K562 (cell line): Measurements from ENCODE around the gene GTF3C1. TPM values are rescaled to one million over a fixed set of nuclear protein-coding genes. Genes with fewer than 3 reads are reported as not detected.

Experiments
- ATAC-seq: fragments of 200-7000 bp; cut with Tn5 transposase; 3 replicates; pipeline ENCODE4 v1.9.1; 2020; ENCODE audit warnings: moderate library complexity
- BruUV-seq: library from RNA; stranded (reverse); fragments of 400-500 nt; replicated peaks from 2 replicates; lab custom pipeline; 2021; lab: Mats Ljungman, UMichigan
- CTCF ChIA-PET: fragments of 300-600 bp; formaldehyde crosslinking; extraction: SDS; loops from one replicate; lab custom pipeline; 2021; ENCODE audit warnings: low intra/inter-chr PET ratio; lab: Yijun Ruan, JAX
- POLR2A ChIA-PET: fragments of 300-600, 350-650 bp; sonication (Branson Sonifier 250); formaldehyde crosslinking; extraction: SDS; loops from one replicate; lab custom pipeline; 2021; ENCODE audit warnings: antibody characterized with exemption, inconsistent platforms; lab: Yijun Ruan, JAX
- DNase-seq, 4 experiments: peaks; one replicate each; pipeline versions ENCODE4 v3.0.0 to v3.0.0-alpha.2; 2011 to 2018; ENCODE audit warnings: low spot score in 3 of 4, mixed read lengths in 3 of 4; ENCODE audit errors: extremely low read depth in 1 of 4
- FAIRE-seq: peaks from 2 replicates; lab custom pipeline; 2011; peaks lifted over from hg19 to GRCh38; lab: Jason Lieb, UNC
- H2AFZ ChIP-seq: 2 replicates; pipeline ENCODE4 v1.6.0; 2011; ENCODE audit warnings: low read depth, low read length, control low read depth, inconsistent platforms
- H3K27ac ChIP-seq: fragments of 200-600 bp; 3 replicates; pipeline ENCODE4 v1.8.0; 2011; ENCODE audit warnings: low read depth, mild to moderate bottlenecking, control low read depth, inconsistent platforms, low read length, moderate library complexity, mixed read lengths; ENCODE audit errors: extremely low read depth
- H3K27me3 ChIP-seq, 2 experiments: fragments of 300-600 bp in 1 of 2; 2 replicates in 1 of 2; 3 replicates in 1 of 2; pipeline versions ENCODE4 v1.6.0 to v1.8.0; 2011; ENCODE audit warnings: inconsistent platforms in 2 of 2, low read length in 2 of 2, mild to moderate bottlenecking in 1 of 2, mixed read lengths in 1 of 2, moderate library complexity in 1 of 2; ENCODE audit not compliant: control insufficient read depth in 2 of 2, insufficient read depth in 2 of 2
- H3K36me3 ChIP-seq: fragments of 300-600 bp; 3 replicates; pipeline ENCODE4 v1.8.0; 2011; ENCODE audit warnings: mild to moderate bottlenecking, low read length, inconsistent platforms; ENCODE audit not compliant: control insufficient read depth, insufficient read depth
- H3K4me1 ChIP-seq, 2 experiments: fragments of 200-600 bp in 1 of 2; replicated peaks in 1 of 2; 2 replicates in 1 of 2; 3 replicates in 1 of 2; pipeline versions ENCODE4 v1.5.1 to v1.8.0; 2011; ENCODE audit warnings: inconsistent platforms in 2 of 2, low read length in 2 of 2, mild to moderate bottlenecking in 1 of 2, mixed read lengths in 1 of 2, moderate library complexity in 1 of 2; ENCODE audit not compliant: control insufficient read depth in 2 of 2, insufficient read depth in 2 of 2
- H3K4me2 ChIP-seq: 2 replicates; pipeline ENCODE4 v1.6.1; 2011; ENCODE audit warnings: low read length, control low read depth, inconsistent platforms, mixed read lengths; ENCODE audit not compliant: insufficient read depth
- H3K4me3 ChIP-seq: fragments of 200-600 bp; sonication (generic), shearing (Covaris generic); 2 replicates; pipeline ENCODE4 v1.5.1; 2016; ENCODE audit warnings: control low read depth, inconsistent platforms
- H3K79me2 ChIP-seq: fragments of 200-600 bp; 3 replicates; pipeline ENCODE4 v1.8.0; 2011; ENCODE audit warnings: low read length, inconsistent platforms; ENCODE audit not compliant: control insufficient read depth, insufficient read depth
- H3K9ac ChIP-seq, 2 experiments: 2 replicates each; pipeline versions ENCODE4 v1.6.0 to v1.6.1; 2011; ENCODE audit warnings: low read depth in 2 of 2, low read length in 2 of 2, control low read depth in 1 of 2, inconsistent platforms in 1 of 2, mild to moderate bottlenecking in 1 of 2, mixed read lengths in 1 of 2; ENCODE audit not compliant: insufficient read depth in 1 of 2
- H3K9me1 ChIP-seq: one replicate; pipeline ENCODE4 v1.6.0; 2011; ENCODE audit warnings: inconsistent platforms, mild to moderate bottlenecking, low read length, moderate library complexity; ENCODE audit not compliant: control insufficient read depth, insufficient read depth
- H3K9me3 ChIP-seq: replicated peaks from 2 replicates; pipeline ENCODE4 v1.5.1; 2011; ENCODE audit warnings: low read depth, low read length, inconsistent platforms; ENCODE audit not compliant: control insufficient read depth, insufficient read depth
- H4K20me1 ChIP-seq: replicated peaks from 2 replicates; pipeline ENCODE4 v1.6.1; 2011; ENCODE audit warnings: low read length, inconsistent platforms, mixed read lengths; ENCODE audit not compliant: control insufficient read depth, insufficient read depth
- CBFA2T3 ChIP-seq: fragments of 450-650 bp; IDR thresholded peaks from 2 replicates; pipeline ENCODE4 v1.6.1; 2017
- ETV1 ChIP-seq: fragments of 450-650 bp; conservative IDR thresholded peaks from 2 replicates; pipeline ENCODE4 v1.6.1; 2016; ENCODE audit warnings: missing genetic modification characterization, control low read depth, low read depth, missing compliant biosample characterization
- FOXJ2 ChIP-seq: fragments of 200-800 bp; sonication (Bioruptor generic); IDR thresholded peaks from 2 replicates; pipeline ENCODE4 v1.6.1; 2016; ENCODE audit warnings: missing genetic modification characterization, missing compliant biosample characterization
- FOXP1 ChIP-seq: sonication (generic); formaldehyde crosslinking; IDR thresholded peaks from 2 replicates; pipeline ENCODE4 v1.8.0; 2022; ENCODE audit warnings: mild to moderate bottlenecking, missing genetic modification reagents
- HDAC2 ChIP-seq: fragments of 450-650 bp; IDR thresholded peaks from 2 replicates; pipeline ENCODE4 v1.6.1; 2016; ENCODE audit warnings: mild to moderate bottlenecking
- NFE2L1 ChIP-seq: fragments of 450-650 bp; IDR thresholded peaks from 2 replicates; pipeline ENCODE4 v1.6.1; 2016; ENCODE audit warnings: missing genetic modification characterization, low read depth, mild to moderate bottlenecking, missing compliant biosample characterization, moderate library complexity, borderline replicate concordance
- POLR2A ChIP-seq: fragments of 450-650 bp; conservative IDR thresholded peaks from 2 replicates; pipeline ENCODE4 v1.6.1; 2016
- SIN3B ChIP-seq: fragments of 450-650 bp; IDR thresholded peaks from 2 replicates; pipeline ENCODE4 v1.6.1; 2017; ENCODE audit warnings: low read depth, mild to moderate bottlenecking, moderate library complexity
- SRF ChIP-seq, 2 experiments: fragments of 250-450, 450-650 bp in 1 of 2; sonication (Bioruptor Pico) in 1 of 2; sonication (generic) in 1 of 2; formaldehyde crosslinking; IDR thresholded peaks; 2 replicates each; pipeline versions ENCODE4 v1.5.0 to v1.5.1; 2020 to 2022; ENCODE audit warnings: mild to moderate bottlenecking in 1 of 2, missing genetic modification reagents in 1 of 2
- TEAD1 ChIP-seq, 2 experiments: fragments of 450-650 bp in 1 of 2; sonication (generic) in 1 of 2; formaldehyde crosslinking; IDR thresholded peaks; 2 replicates each; pipeline versions ENCODE4 v1.4.0 to v1.8.0; 2020 to 2022; ENCODE audit warnings: mild to moderate bottlenecking in 2 of 2, missing genetic modification reagents in 1 of 2
- ZNF57 ChIP-seq: fragments of 450-650 bp; formaldehyde crosslinking; IDR thresholded peaks from 2 replicates; pipeline ENCODE4 v1.4.0; 2020; ENCODE audit warnings: mild to moderate bottlenecking, moderate library complexity
- ZNF764 ChIP-seq: fragments of 250-450 bp; sonication (Bioruptor Pico); IDR thresholded peaks from 2 replicates; pipeline ENCODE4 v1.4.0; 2020; ENCODE audit warnings: low read depth, mild to moderate bottlenecking, moderate library complexity
- ZNF79 ChIP-seq: fragments of 250-450 bp; sonication (Bioruptor Pico); IDR thresholded peaks from 2 replicates; pipeline ENCODE4 v1.4.0; 2020; ENCODE audit warnings: low read depth, mild to moderate bottlenecking, moderate library complexity
- WGBS: fragments of 100-300 bp; shearing (Covaris generic); methylation state at CpG from one replicate; pipeline ENCODE4 v1.1.6; 2016; ENCODE audit warnings: low coverage, mixed read lengths; ENCODE audit not compliant: insufficient coverage; ENCODE audit errors: missing lambda C conversion rate; 5-methylcytosine and 5-hydroxymethylcytosine counted together
- in situ Hi-C: fragments of 300-500 bp; cut with MboI; formaldehyde crosslinking; loops from 4 replicates; pipeline ENCODE4 v1.15.0; 2018; ENCODE audit warnings: inconsistent platforms, mixed read lengths
- intact Hi-C: fragments of 100-400 bp; cut with micrococcal nuclease; formaldehyde crosslinking; loops from 2 replicates; pipeline ENCODE4 v1.14.2; 2022
- polyA plus RNA-seq, 8 experiments: library from polyadenylated mRNA; depleted of rRNA in 4 of 8; stranded (reverse) in 5 of 8; unstranded in 3 of 8; fragments of >200 nt; fragmentation: Nextera tagmentation in 2 of 8; fragmentation: Illumina TruSeq in 1 of 8; extraction: Ambion mirVana in 2 of 8; extraction: Trizol in 1 of 8; gene quantifications; 2 replicates each; pipeline versions ENCODE4 v1.2.1 to v1.2.3, GENCODE V29; 2011 to 2014; ENCODE audit warnings: inconsistent platforms in 1 of 8, missing spikeins in 1 of 8
- total RNA-seq, 7 experiments: library from RNA; depleted of rRNA in 6 of 7; stranded (reverse); fragments of >200 nt in 6 of 7; fragmentation: Illumina TruSeq in 2 of 7; extraction: Trizol in 2 of 7; gene quantifications; 2 replicates each; pipeline versions ENCODE4 v1.2.1 to v1.2.3, GENCODE V29; 2011 to 2021; ENCODE audit warnings: low replicate concordance in 1 of 7
- TF ChIP-seq, protein P1 (sequence below): IDR thresholded peaks from 2 replicates; pipeline ENCODE4 v1.6.1; 2012; ENCODE audit warnings: low read depth, low read length, improper control_type of control experiment, borderline replicate concordance
- TF ChIP-seq, protein P2 (sequence below): fragments of 250-450 bp; sonication (Bioruptor Pico); IDR thresholded peaks from 2 replicates; pipeline ENCODE4 v1.9.0; 2021; ENCODE audit warnings: mild to moderate bottlenecking, inconsistent platforms

The GTF3C1 gene
- total and polyA plus RNA-seq, 9 of the 15 experiments (the other 6 are each of a cell fraction or from before 2014, with no cell fraction given) = 0.72 to 63.6 (median 30.9) TPM

DNA sequence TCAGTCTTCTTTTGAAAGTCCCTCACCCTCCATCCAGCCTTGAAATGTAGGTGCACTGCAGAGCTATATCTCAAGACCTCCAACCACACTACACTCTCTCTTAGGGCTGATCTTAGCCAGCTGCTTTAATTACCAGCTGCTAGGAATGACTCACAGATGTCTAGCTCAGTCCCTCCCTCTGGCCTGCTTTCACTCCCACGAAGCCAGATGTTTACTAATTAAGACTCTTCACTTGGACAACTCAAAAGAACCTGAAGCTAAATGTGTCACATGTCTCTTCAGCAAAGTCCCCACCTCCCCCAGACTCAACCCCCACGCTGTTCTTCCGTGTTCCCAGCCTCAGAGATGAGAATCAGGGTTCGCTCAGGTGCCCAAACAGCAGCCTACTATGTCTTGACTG lies 2.6 kb downstream of the GTF3C1 start (continued):
- TF ChIP-seq, protein P1, sequence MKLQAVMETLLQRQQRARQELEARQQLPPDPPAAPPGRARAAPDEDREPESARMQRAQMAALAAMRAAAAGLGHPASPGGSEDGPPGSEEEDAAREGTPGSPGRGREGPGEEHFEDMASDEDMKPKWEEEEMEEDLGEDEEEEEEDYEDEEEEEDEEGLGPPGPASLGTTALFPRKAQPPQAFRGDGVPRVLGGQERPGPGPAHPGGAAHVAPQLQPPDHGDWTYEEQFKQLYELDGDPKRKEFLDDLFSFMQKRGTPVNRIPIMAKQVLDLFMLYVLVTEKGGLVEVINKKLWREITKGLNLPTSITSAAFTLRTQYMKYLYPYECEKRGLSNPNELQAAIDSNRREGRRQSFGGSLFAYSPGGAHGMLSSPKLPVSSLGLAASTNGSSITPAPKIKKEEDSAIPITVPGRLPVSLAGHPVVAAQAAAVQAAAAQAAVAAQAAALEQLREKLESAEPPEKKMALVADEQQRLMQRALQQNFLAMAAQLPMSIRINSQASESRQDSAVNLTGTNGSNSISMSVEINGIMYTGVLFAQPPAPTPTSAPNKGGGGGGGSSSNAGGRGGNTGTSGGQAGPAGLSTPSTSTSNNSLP = peak; percentile 63; the same call in 1 of the 2 replicates
- TF ChIP-seq NFE2L1 (no peak), ETV1 (tag) (no peak), ZNF57 (CRISPR knock-in tag) (no peak), ZNF79 (CRISPR knock-in tag) (no peak), TEAD1 (CRISPR knock-in tag; IDR thresholded peaks at IDR 0.05) (no peak), CBFA2T3 (peak; percentile 93), HDAC2 (0 out of 2 replicates have a peak, but pooled peaks have one; percentile 49), ZNF764 (CRISPR knock-in tag) (no peak), SRF (CRISPR knock-in tag; IDR thresholded peaks at IDR 0.05) (no peak)
- TF ChIP-seq, all 486 proteins: peak for 73

DNA sequence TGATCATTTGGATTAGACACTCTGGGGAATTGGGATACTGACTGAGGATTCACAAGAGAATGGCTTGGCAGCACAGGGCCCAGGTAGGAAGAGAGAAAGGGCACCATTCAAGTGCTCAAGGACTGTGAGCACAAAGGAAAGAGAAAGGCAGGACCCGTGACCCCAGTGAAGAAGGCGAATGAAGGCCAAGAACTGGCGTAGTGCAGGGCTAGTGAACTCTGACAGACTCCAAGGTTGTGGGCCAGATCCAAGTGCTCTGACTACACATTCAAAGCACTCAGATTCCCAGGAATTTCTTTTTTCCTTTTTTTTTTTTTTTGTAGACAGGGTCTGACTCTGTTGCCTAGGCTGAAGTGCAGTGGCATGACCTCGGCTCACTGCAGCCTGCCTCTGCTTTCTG lies 5.0 kb downstream of the GTF3C1 start:
- Histone ChIP-seq H3K9me3 (no peaks in the 10 kb centered on the region), H3K4me1 (peaks cover 16 to 21% of the 10 kb centered on the region in 2 experiments), H3K4me2 (no peak overlapping the region), H3K9me1 (no peaks in the 10 kb centered on the region), H3K9ac (no peak overlapping the region), H3K27me3 (no peaks in the 10 kb centered on the region), H3K27ac (no peak overlapping the region), H3K4me3 (no peak overlapping the region), H2AFZ (no peak overlapping the region), H3K36me3 (peaks cover 67% of the 10 kb centered on the region), H3K79me2 (peaks cover 28% of the 10 kb centered on the region), H4K20me1 (peaks cover 16% of the 10 kb centered on the region)
- WGBS = 96% methylated on average over 4 of the region's 4 CpGs
- no peak for DNase-seq
- no TSS peak for BruUV-seq
- no peak for FAIRE-seq
- intact Hi-C loops (no loop called here), in situ Hi-C loops (no loop called here)
- ChIA-PET POLR2A (interaction anchor here (0.6 kb wide), 1 partner anchor 84 kb away, joined by 3 read pairs; no protein-coding TSS in a partner anchor), CTCF (no interaction called here)
- ATAC-seq = no peak
- TF ChIP-seq SIN3B = no peak
- TF ChIP-seq FOXJ2 (tag) = no peak
- TF ChIP-seq, protein P2, sequence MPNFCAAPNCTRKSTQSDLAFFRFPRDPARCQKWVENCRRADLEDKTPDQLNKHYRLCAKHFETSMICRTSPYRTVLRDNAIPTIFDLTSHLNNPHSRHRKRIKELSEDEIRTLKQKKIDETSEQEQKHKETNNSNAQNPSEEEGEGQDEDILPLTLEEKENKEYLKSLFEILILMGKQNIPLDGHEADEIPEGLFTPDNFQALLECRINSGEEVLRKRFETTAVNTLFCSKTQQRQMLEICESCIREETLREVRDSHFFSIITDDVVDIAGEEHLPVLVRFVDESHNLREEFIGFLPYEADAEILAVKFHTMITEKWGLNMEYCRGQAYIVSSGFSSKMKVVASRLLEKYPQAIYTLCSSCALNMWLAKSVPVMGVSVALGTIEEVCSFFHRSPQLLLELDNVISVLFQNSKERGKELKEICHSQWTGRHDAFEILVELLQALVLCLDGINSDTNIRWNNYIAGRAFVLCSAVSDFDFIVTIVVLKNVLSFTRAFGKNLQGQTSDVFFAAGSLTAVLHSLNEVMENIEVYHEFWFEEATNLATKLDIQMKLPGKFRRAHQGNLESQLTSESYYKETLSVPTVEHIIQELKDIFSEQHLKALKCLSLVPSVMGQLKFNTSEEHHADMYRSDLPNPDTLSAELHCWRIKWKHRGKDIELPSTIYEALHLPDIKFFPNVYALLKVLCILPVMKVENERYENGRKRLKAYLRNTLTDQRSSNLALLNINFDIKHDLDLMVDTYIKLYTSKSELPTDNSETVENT = no peak
- TF ChIP-seq POLR2A = no peak
- TF ChIP-seq FOXP1 (CRISPR knock-in tag) = no peak
